CD4-positive, alpha-beta T cell (primary cell): ENCODE results near the gene AFF2. TPM values are rescaled to one million over a fixed set of nuclear protein-coding genes. Genes with fewer than 3 reads are reported as not detected.

Source experiments
- ATAC-seq: fragments of 200-7000 bp; cut with Tn5 transposase; one replicate; pipeline ENCODE4 v1.10.0; 2022; ENCODE audit warnings: mild to moderate bottlenecking; ENCODE audit not compliant: poor library complexity
- CTCF ChIA-PET: fragments of 350-600 bp; sonication (Branson Sonifier 250); formaldehyde crosslinking; loops from one replicate; lab custom pipeline; 2021; ENCODE audit warnings: antibody characterized with exemption, inconsistent platforms; lab: Charles Lee
- POLR2A ChIA-PET: fragments of 350-600 bp; sonication (Branson Sonifier 250); formaldehyde crosslinking; loops from one replicate; lab custom pipeline; 2021; ENCODE audit warnings: antibody characterized with exemption, inconsistent platforms; lab: Charles Lee
- DNase-seq, 14 experiments: peaks; one replicate each; pipeline ENCODE4 v3.0.0-alpha.2; 2013 to 2020; ENCODE audit warnings: mixed read lengths in 2 of 14
- H3K27ac ChIP-seq, 2 donors: one replicate each; pipeline versions ENCODE4 v1.5.1 to v1.7.0; 2013; ENCODE audit warnings: low read length in 2 of 2, low read depth in 1 of 2, mild to moderate bottlenecking in 1 of 2
- H3K27me3 ChIP-seq, 2 experiments: 1 replicate in 1 of 2; 2 replicates in 1 of 2; pipeline versions ENCODE4 v1.6.1 to v1.7.0; 2013; ENCODE audit warnings: low read length in 2 of 2, control low read depth in 1 of 2, mild to moderate bottlenecking in 1 of 2, moderate library complexity in 1 of 2; ENCODE audit not compliant: insufficient read depth in 2 of 2, control insufficient read depth in 1 of 2
- H3K36me3 ChIP-seq: one replicate; pipeline ENCODE4 v1.6.1; 2013; ENCODE audit warnings: low read length, control low read depth; ENCODE audit not compliant: insufficient read depth
- H3K4me1 ChIP-seq: one replicate; pipeline ENCODE4 v1.6.1; 2013; ENCODE audit warnings: low read length, control low read depth; ENCODE audit not compliant: insufficient read depth
- H3K4me3 ChIP-seq: one replicate; pipeline ENCODE4 v1.5.1; 2013; ENCODE audit warnings: mild to moderate bottlenecking, low read length, moderate library complexity
- H3K9me3 ChIP-seq, 2 experiments: 1 replicate in 1 of 2; 2 replicates in 1 of 2; pipeline versions ENCODE4 v1.6.1 to v1.7.0; 2013; ENCODE audit warnings: low read length in 2 of 2, mild to moderate bottlenecking in 2 of 2, control low read depth in 1 of 2, moderate library complexity in 1 of 2; ENCODE audit not compliant: control insufficient read depth in 1 of 2, insufficient read depth in 1 of 2
- H3K27ac Mint-ChIP-seq: one replicate; pipeline ENCODE4 v1.8.0; 2020; ENCODE audit warnings: mixed read lengths
- H3K27me3 Mint-ChIP-seq: one replicate; pipeline ENCODE4 v1.8.0; 2021; ENCODE audit warnings: mixed read lengths
- H3K36me3 Mint-ChIP-seq: one replicate; pipeline ENCODE4 v1.8.0; 2021; ENCODE audit warnings: low read depth, mixed read lengths
- H3K4me1 Mint-ChIP-seq: one replicate; pipeline ENCODE4 v1.8.0; 2021; ENCODE audit warnings: low read depth, mixed read lengths
- H3K4me3 Mint-ChIP-seq: one replicate; pipeline ENCODE4 v1.8.0; 2020; ENCODE audit warnings: mild to moderate bottlenecking, mixed read lengths
- H3K9me3 Mint-ChIP-seq: one replicate; pipeline ENCODE4 v1.8.0; 2020; ENCODE audit warnings: mixed read lengths
- CTCF ChIP-seq: fragments of 200-600 bp; IDR thresholded peaks from one replicate; pipeline ENCODE4 v1.8.0; 2022; ENCODE audit warnings: antibody characterized with exemption, mild to moderate bottlenecking
- intact Hi-C, 2 experiments: fragments of 100-400 bp; cut with DNase I in 1 of 2; cut with micrococcal nuclease in 1 of 2; formaldehyde crosslinking; loops; one replicate each; pipeline versions ENCODE4 v1.15.1 to v1.9.0; 2023 to 2025; cut with DNase I, micrococcal nuclease
- total RNA-seq, 174 experiments: library from RNA in 2 of 174; stranded (reverse) in 2 of 174; gene quantifications; one replicate each; pipeline ENCODE4 v1.2.3 and lab custom pipeline; 2021 to 2026

Gene AFF2
- total RNA-seq, 2 experiments from 2014 or later, result 5.9 to 6.2 TPM

GRCh38 chrX:148659481-148659880 lies 159.1 kb downstream of the AFF2 start:
- Histone ChIP-seq H3K9me3 (no peaks in the 10 kb centered on the region), H3K36me3 (no peaks in the 10 kb centered on the region), H3K27ac (no peak overlapping the region), H3K27me3 (no peaks in the 10 kb centered on the region), H3K4me1 (no peaks in the 10 kb centered on the region), H3K4me3 (no peak overlapping the region)
- Mint-ChIP-seq H3K9me3 (no peaks in the 10 kb centered on the region), H3K27ac (no peak overlapping the region), H3K4me3 (no peak overlapping the region), H3K36me3 (peaks cover 6% of the 10 kb centered on the region), H3K27me3 (no peaks in the 10 kb centered on the region), H3K4me1 (no peaks in the 10 kb centered on the region)
- ATAC-seq, result no peak
- POLR2A ChIA-PET, result no interaction called here
- intact Hi-C loops, result no loop called here
- DNase-seq, result no peak
- no peak for TF ChIP-seq CTCF
- CTCF ChIA-PET, result no interaction called here

GRCh38 chrX:148661035-148661434 lies 160.6 kb downstream of the AFF2 start:
- ATAC-seq, result no peak
- Mint-ChIP-seq H3K27me3 (no peaks in the 10 kb centered on the region), H3K27ac (no peak overlapping the region), H3K36me3 (peaks cover 14% of the 10 kb centered on the region), H3K4me3 (no peak overlapping the region), H3K9me3 (no peaks in the 10 kb centered on the region), H3K4me1 (no peaks in the 10 kb centered on the region)
- Histone ChIP-seq H3K27me3 (no peaks in the 10 kb centered on the region), H3K4me1 (no peaks in the 10 kb centered on the region), H3K27ac (no peak overlapping the region), H3K9me3 (no peaks in the 10 kb centered on the region), H3K36me3 (no peaks in the 10 kb centered on the region), H3K4me3 (no peak overlapping the region)
- CTCF ChIA-PET, result no interaction called here
- no peak for TF ChIP-seq CTCF
- intact Hi-C loops, result no loop called here
- no peak for DNase-seq
- POLR2A ChIA-PET, result no interaction called here

- Histone ChIP-seq H3K27ac (no peak overlapping the region), H3K9me3 (no peaks in the 10 kb centered on the region), H3K36me3 (no peaks in the 10 kb centered on the region), H3K4me1 (no peaks in the 10 kb centered on the region), H3K27me3 (no peaks in the 10 kb centered on the region), H3K4me3 (no peak overlapping the region)
- no peak overlapping the region for H3K27ac Mint-ChIP-seq
- ATAC-seq (no peak), DNase-seq (no peak)
- ChIA-PET POLR2A (no interaction called here), CTCF (no interaction called here)
- intact Hi-C loops, result no loop called here
- H3K4me3 Mint-ChIP-seq, result no peak overlapping the region
- no peaks in the 10 kb centered on the region for H3K4me1 Mint-ChIP-seq
- no peak for TF ChIP-seq CTCF
- H3K36me3 Mint-ChIP-seq, result peaks cover 14% of the 10 kb centered on the region
- H3K9me3 Mint-ChIP-seq, result no peaks in the 10 kb centered on the region
- H3K27me3 Mint-ChIP-seq, result no peaks in the 10 kb centered on the region
Observed at GRCh38 chrX:148662014-148662413, 161.6 kb downstream of the AFF2 start.
